Peyer's patch (tissue), 4 donors: ENCODE measurements around the gene UBQLN3.

Source experiments
- CTCF ChIP-seq, 6 experiments: fragments of 450-650 bp in 4 of 6; fragments of 200-600 bp in 2 of 6; sonication (generic) in 1 of 6; IDR thresholded peaks; one replicate each; pipeline ENCODE4 v1.5.1; 2017 to 2019; ENCODE audit warnings: antibody characterized with exemption in 6 of 6, mild to moderate bottlenecking in 3 of 6, moderate library complexity in 1 of 6
- POLR2A ChIP-seq, 2 donors: fragments of 450-650 bp; IDR thresholded peaks; one replicate each; pipeline ENCODE4 v1.5.1; 2017; ENCODE audit warnings: antibody characterized with exemption in 2 of 2, mild to moderate bottlenecking in 2 of 2, moderate library complexity in 2 of 2

GRCh38 chr11:5541427-5541826, 31.7 kb upstream of the UBQLN3 start:
- TF ChIP-seq CTCF (IDR thresholded peaks at IDR 0.05) (no peak), POLR2A (IDR thresholded peaks at IDR 0.05) (no peak)
